SK-N-SH treated with all-trans-retinoic acid at 6 μM for 48 hours (cell line): Measurements from ENCODE around the gene CYREN.

Experiments used
- BACH2 ChIP-seq: fragments of 250-450 bp; sonication (Bioruptor Pico); IDR thresholded peaks from 2 replicates; pipeline ENCODE4 v1.9.0; 2021; ENCODE audit warnings: mild to moderate bottlenecking, borderline replicate concordance
- PATZ1 ChIP-seq: fragments of 250-450 bp; sonication (Bioruptor Pico); IDR thresholded peaks from 2 replicates; pipeline ENCODE4 v1.8.0; 2020; ENCODE audit warnings: mild to moderate bottlenecking, moderate library complexity, borderline replicate concordance
- POU6F1 ChIP-seq: fragments of 250-450 bp; sonication (Bioruptor Pico); IDR thresholded peaks from 2 replicates; pipeline ENCODE4 v1.8.0; 2021; ENCODE audit warnings: low read depth, mild to moderate bottlenecking, moderate library complexity, borderline replicate concordance
- PPARA ChIP-seq: fragments of 250-450 bp; sonication (Bioruptor Pico); IDR thresholded peaks from 2 replicates; pipeline ENCODE4 v1.5.0; 2020; ENCODE audit warnings: mild to moderate bottlenecking, borderline replicate concordance
- RARB ChIP-seq: fragments of 250-450 bp; sonication (Bioruptor Pico); IDR thresholded peaks from 2 replicates; pipeline ENCODE4 v1.8.0; 2021; ENCODE audit warnings: mild to moderate bottlenecking, moderate library complexity

- TF ChIP-seq BACH2 (CRISPR knock-in tag) (no peak), PPARA (CRISPR knock-in tag) (no peak), RARB (CRISPR knock-in tag) (no peak), POU6F1 (no peak), PATZ1 (CRISPR knock-in tag) (no peak)
Measured at GRCh38 chr7:135197343-135197742, 26.8 kb upstream of the CYREN start.
